SU-DHL-6 (cell line): Measurements from ENCODE around the gene AGXT2.

Source experiments
- H2AFZ ChIP-seq: fragments of 200-600 bp; sonication (generic); 2 replicates; pipeline ENCODE4 v1.6.1; 2014; ENCODE audit warnings: low read depth, mild to moderate bottlenecking, moderate library complexity, mixed read lengths, antibody characterized with exemption, low read length; ENCODE audit not compliant: severe bottlenecking
- H3F3A ChIP-seq: fragments of 200-600 bp; shearing (Covaris generic); 2 replicates; pipeline ENCODE4 v1.6.0; 2016; ENCODE audit warnings: antibody characterized with exemption, mild to moderate bottlenecking; ENCODE audit not compliant: insufficient read depth
- H3K27ac ChIP-seq: fragments of 200-600 bp; sonication (generic); 2 replicates; pipeline ENCODE4 v1.5.1; 2016; ENCODE audit warnings: low read depth, mild to moderate bottlenecking, low read length, moderate library complexity, mixed read lengths
- H3K27me3 ChIP-seq: fragments of 200-600 bp; sonication (generic), shearing (Covaris generic); 2 replicates; pipeline ENCODE4 v1.6.0; 2014; ENCODE audit warnings: mild to moderate bottlenecking, low read length
- H3K36me3 ChIP-seq: fragments of 200-600 bp; sonication (generic); 2 replicates; pipeline ENCODE4 v1.6.1; 2014; ENCODE audit warnings: mild to moderate bottlenecking, low read length, mixed read lengths
- H3K4me2 ChIP-seq: fragments of 300-600, 200-600 bp; shearing (Covaris generic), sonication (generic); 2 replicates; pipeline ENCODE4 v1.6.0; 2014; ENCODE audit warnings: low read length, low read depth, mild to moderate bottlenecking; ENCODE audit not compliant: poor library complexity, severe bottlenecking
- H3K4me3 ChIP-seq: fragments of 200-600 bp; sonication (generic); 2 replicates; pipeline ENCODE4 v1.5.1; 2014; ENCODE audit warnings: antibody characterized with exemption, low read length, mild to moderate bottlenecking, mixed read lengths; ENCODE audit not compliant: insufficient read depth, poor library complexity, severe bottlenecking
- H3K79me2 ChIP-seq: fragments of 200-600 bp; sonication (generic); 2 replicates; pipeline ENCODE4 v1.6.1; 2014; ENCODE audit warnings: mild to moderate bottlenecking, low read length, moderate library complexity; ENCODE audit not compliant: insufficient read depth
- H3K9ac ChIP-seq: fragments of 200-600 bp; sonication (generic); 2 replicates; pipeline ENCODE4 v1.7.0; 2014; ENCODE audit warnings: mild to moderate bottlenecking, low read length
- H3K9me2 ChIP-seq: fragments of 200-600 bp; sonication (generic); replicated peaks from 2 replicates; pipeline ENCODE4 v1.6.1; 2014; ENCODE audit warnings: low read length; ENCODE audit not compliant: insufficient read depth
- H3K9me3 ChIP-seq: fragments of 200-600 bp; sonication (generic); 2 replicates; pipeline ENCODE4 v1.6.1; 2014; ENCODE audit warnings: low read length, mixed read lengths; ENCODE audit not compliant: insufficient read depth
- H4K20me1 ChIP-seq: fragments of 200-600 bp; sonication (generic); 2 replicates; pipeline ENCODE4 v1.6.1; 2014; ENCODE audit warnings: low read depth, mild to moderate bottlenecking, antibody characterized with exemption, low read length, moderate library complexity, mixed read lengths
- EZH2phosphoT487 ChIP-seq: fragments of 200-600 bp; sonication (generic), shearing (Covaris generic); conservative IDR thresholded peaks from 2 replicates; pipeline ENCODE4 v1.6.1; 2018; ENCODE audit warnings: mild to moderate bottlenecking, antibody characterized with exemption, low read length, moderate library complexity, mixed read lengths
- TF ChIP-seq, protein P1 (sequence below): fragments of 200-600 bp; sonication (generic); IDR thresholded peaks from one replicate; pipeline ENCODE4 v1.5.1; 2017; ENCODE audit warnings: antibody characterized with exemption, mild to moderate bottlenecking, low read length, moderate library complexity; ENCODE audit not compliant: insufficient read depth, poor library complexity, severe bottlenecking

The AGXT2 gene

DNA sequence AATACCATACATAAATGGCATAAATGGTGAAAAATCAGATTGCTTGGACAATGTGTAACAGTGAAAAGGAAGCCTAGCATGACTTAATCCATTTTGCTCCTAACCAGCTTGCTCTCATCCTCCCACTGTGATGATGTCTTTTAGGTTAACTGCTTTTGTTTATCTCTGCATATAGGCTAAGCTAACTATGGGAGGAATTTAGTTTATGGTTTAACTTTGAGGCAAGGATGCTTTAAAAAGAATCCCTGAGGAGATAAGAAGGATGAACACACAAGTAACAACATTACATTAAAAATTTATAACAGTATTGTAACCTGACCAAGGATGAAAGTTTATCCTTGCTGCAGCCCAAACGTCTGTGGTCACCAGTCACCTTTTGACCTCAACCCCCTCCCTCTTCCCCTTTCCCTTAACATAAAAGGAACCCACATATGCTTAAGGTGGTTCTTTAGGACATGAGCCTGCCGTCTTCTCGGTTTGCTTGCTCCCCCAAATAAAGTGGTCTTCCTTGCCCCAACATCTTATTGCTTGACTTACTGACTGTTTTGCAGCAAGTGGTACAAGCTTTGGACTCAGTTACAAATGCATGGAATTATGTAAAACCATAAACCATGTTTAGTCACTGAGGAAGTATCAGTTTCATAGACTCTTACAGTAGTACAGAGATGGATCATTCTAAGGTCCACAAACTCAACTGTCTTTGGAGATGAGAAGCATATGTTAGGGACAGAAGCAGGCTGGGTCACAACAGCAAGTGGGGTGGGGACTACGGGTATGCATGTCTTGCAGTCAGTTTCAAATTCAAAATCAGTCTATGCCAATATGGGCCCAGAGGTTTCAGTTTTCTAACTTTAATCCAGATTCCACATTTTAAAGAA lies 31.3 kb downstream of the AGXT2 start:
- Histone ChIP-seq H3K9me2 (no peaks in the 10 kb centered on the region), H3K4me3 (no peak overlapping the region), H3K9ac (no peak overlapping the region), H4K20me1 (no peaks in the 10 kb centered on the region), H3K27ac (no peak overlapping the region), H3K4me2 (no peak overlapping the region), H3K79me2 (no peaks in the 10 kb centered on the region), H2AFZ (no peak overlapping the region), H3F3A (no peaks in the 10 kb centered on the region), H3K9me3 (no peaks in the 10 kb centered on the region), H3K36me3 (no peaks in the 10 kb centered on the region), H3K27me3 (no peaks in the 10 kb centered on the region)
- TF ChIP-seq, protein P1, sequence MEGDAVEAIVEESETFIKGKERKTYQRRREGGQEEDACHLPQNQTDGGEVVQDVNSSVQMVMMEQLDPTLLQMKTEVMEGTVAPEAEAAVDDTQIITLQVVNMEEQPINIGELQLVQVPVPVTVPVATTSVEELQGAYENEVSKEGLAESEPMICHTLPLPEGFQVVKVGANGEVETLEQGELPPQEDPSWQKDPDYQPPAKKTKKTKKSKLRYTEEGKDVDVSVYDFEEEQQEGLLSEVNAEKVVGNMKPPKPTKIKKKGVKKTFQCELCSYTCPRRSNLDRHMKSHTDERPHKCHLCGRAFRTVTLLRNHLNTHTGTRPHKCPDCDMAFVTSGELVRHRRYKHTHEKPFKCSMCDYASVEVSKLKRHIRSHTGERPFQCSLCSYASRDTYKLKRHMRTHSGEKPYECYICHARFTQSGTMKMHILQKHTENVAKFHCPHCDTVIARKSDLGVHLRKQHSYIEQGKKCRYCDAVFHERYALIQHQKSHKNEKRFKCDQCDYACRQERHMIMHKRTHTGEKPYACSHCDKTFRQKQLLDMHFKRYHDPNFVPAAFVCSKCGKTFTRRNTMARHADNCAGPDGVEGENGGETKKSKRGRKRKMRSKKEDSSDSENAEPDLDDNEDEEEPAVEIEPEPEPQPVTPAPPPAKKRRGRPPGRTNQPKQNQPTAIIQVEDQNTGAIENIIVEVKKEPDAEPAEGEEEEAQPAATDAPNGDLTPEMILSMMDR = no peak
- TF ChIP-seq EZH2phosphoT487 = no peak

DNA sequence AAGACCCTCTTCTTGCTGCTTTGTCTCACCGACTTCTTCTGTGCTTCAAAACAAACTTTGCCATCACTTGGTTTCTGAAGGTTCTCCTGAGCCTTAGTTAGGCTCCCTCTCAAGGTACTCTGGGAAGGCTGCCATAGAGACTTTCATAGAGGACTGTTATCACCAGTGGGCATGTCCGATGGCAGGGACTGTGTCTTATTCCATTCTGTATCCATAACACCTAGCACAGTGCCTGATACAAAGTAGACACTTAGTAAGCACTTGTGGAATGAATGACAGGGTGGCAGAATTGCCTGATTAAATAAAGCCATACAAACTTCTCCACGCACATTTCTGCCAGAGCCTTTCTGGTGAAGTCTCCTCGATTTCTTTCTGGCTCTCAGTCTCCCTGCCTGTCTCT lies 32.7 kb downstream of the AGXT2 start:
- H3K4me2 ChIP-seq = no peak overlapping the region
- H3K9ac ChIP-seq = no peak overlapping the region
- H3K36me3 ChIP-seq = no peaks in the 10 kb centered on the region
- no peak overlapping the region for H3K27ac ChIP-seq
- no peaks in the 10 kb centered on the region for H3K9me3 ChIP-seq
- no peaks in the 10 kb centered on the region for H4K20me1 ChIP-seq
- no peaks in the 10 kb centered on the region for H3F3A ChIP-seq
- H2AFZ ChIP-seq = no peak overlapping the region
- H3K79me2 ChIP-seq = no peaks in the 10 kb centered on the region
- H3K27me3 ChIP-seq = no peaks in the 10 kb centered on the region
- H3K9me2 ChIP-seq = no peaks in the 10 kb centered on the region
- TF ChIP-seq, protein P1 = no peak
- no peak for TF ChIP-seq EZH2phosphoT487
- H3K4me3 ChIP-seq = no peak overlapping the region

DNA sequence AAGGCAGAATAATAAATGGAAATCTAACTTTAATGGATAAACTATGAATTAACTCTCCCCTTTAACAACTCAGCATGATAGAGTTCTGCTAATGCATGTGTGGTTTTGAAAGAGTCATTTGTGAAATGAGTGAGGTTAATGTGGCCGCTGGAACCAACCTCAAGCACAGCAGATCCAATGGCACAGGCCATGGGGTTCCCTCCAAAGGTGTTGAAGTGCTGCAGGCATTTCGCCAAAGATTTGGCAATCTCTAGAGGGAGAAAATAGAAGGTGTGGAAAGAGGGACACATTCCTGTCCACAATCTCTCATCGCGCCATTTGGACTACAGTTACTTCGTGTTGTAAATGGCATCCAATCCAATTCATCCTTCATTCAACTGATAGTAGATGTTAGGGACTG lies 35.0 kb downstream of the AGXT2 start:
- Histone ChIP-seq H3K36me3 (no peaks in the 10 kb centered on the region), H2AFZ (no peak overlapping the region), H3K4me2 (no peak overlapping the region), H3K4me3 (no peak overlapping the region), H3K27me3 (no peaks in the 10 kb centered on the region), H3K9me2 (no peaks in the 10 kb centered on the region), H3K9me3 (no peaks in the 10 kb centered on the region), H4K20me1 (no peaks in the 10 kb centered on the region), H3K79me2 (no peaks in the 10 kb centered on the region), H3K27ac (no peak overlapping the region), H3K9ac (no peak overlapping the region), H3F3A (no peaks in the 10 kb centered on the region)
- no peak for TF ChIP-seq EZH2phosphoT487
- TF ChIP-seq, protein P1 = no peak
